Endothelial cell of umbilical vein (primary cell): ENCODE results near the gene MAPK4.

Experiments
- CTCF ChIP-seq, 2 donors: IDR thresholded peaks; 1 replicate in 1 of 2; 2 replicates in 1 of 2; pipeline ENCODE4 v1.5.1; 2011; ENCODE audit warnings: low read length in 2 of 2, mild to moderate bottlenecking in 2 of 2, moderate library complexity in 2 of 2, control low read depth in 1 of 2, inconsistent platforms in 1 of 2, low read depth in 1 of 2; ENCODE audit not compliant: insufficient read depth in 1 of 2; ENCODE audit errors: extremely low read depth in 1 of 2
- EZH2 ChIP-seq: IDR thresholded peaks from 2 replicates; pipeline ENCODE4 v1.6.1; 2012; ENCODE audit warnings: borderline replicate concordance, low read depth, mild to moderate bottlenecking, moderate library complexity, low read length, inconsistent platforms; ENCODE audit not compliant: severe bottlenecking
- JUN ChIP-seq: IDR thresholded peaks from 2 replicates; pipeline ENCODE4 v1.6.1; 2011; ENCODE audit warnings: borderline replicate concordance, low read depth; ENCODE audit not compliant: insufficient read length, insufficient read depth
- POLR2A ChIP-seq: IDR thresholded peaks from 2 replicates; pipeline ENCODE4 v1.6.1; 2012; ENCODE audit warnings: low read depth, mild to moderate bottlenecking, control low read depth, low read length
- POLR2AphosphoS5 ChIP-seq: IDR thresholded peaks from 2 replicates; pipeline ENCODE4 v1.6.1; 2012; ENCODE audit warnings: low read depth, mild to moderate bottlenecking, control low read depth, low read length, moderate library complexity; ENCODE audit not compliant: insufficient read depth

GRCh38 chr18:50651334-50651733 lies 91.4 kb downstream of the MAPK4 start:
- no peak for TF ChIP-seq POLR2A
- TF ChIP-seq CTCF (IDR thresholded peaks at IDR 0.05; ENCODE audit: extremely low read depth in 1 of 2, insufficient read depth in 1 of 2, low read depth in 1 of 2, low read length in 2 of 2), result no peak
- no peak for TF ChIP-seq POLR2AphosphoS5
- no peak for TF ChIP-seq EZH2
- TF ChIP-seq JUN, result no peak
